Ectodermal cell (in vitro differentiated cells): ENCODE data around the gene PELO.

Experiments
- H3K27ac ChIP-seq: 2 replicates; pipeline ENCODE4 v1.7.0; 2013; ENCODE audit warnings: mild to moderate bottlenecking, low read depth, low read length; ENCODE audit not compliant: insufficient read depth, poor library complexity, severe bottlenecking
- H3K27me3 ChIP-seq: 2 replicates; pipeline ENCODE4 v1.7.0; 2013; ENCODE audit warnings: mild to moderate bottlenecking, low read length; ENCODE audit not compliant: insufficient read depth, control insufficient read depth, poor library complexity, severe bottlenecking
- H3K36me3 ChIP-seq: one replicate; pipeline ENCODE4 v1.7.0; 2013; ENCODE audit warnings: low read length; ENCODE audit not compliant: control insufficient read depth, insufficient read depth
- H3K4me1 ChIP-seq: one replicate; pipeline ENCODE4 v1.7.0; 2013; ENCODE audit warnings: low read length; ENCODE audit not compliant: control insufficient read depth, insufficient read depth
- H3K4me3 ChIP-seq: 2 replicates; pipeline ENCODE4 v1.7.0; 2013; ENCODE audit warnings: low read depth, low read length, control low read depth; ENCODE audit not compliant: insufficient read depth
- H3K9me3 ChIP-seq: 2 replicates; pipeline ENCODE4 v1.7.0; 2013; ENCODE audit warnings: mild to moderate bottlenecking, low read length, moderate library complexity; ENCODE audit not compliant: control insufficient read depth
- WGBS, 2 experiments: methylation state at CpG; one replicate each; pipeline ENCODE4 v1.1.7; 2013; ENCODE audit warnings: missing lambda C conversion rate in 2 of 2; 5-methylcytosine and 5-hydroxymethylcytosine counted together

The PELO gene

GRCh38 chr5:52821901-52822300, 34.2 kb downstream of the PELO start:
- no peak overlapping the region for H3K27ac ChIP-seq
- H3K27me3 ChIP-seq = no peaks in the 10 kb centered on the region
- no peaks in the 10 kb centered on the region for H3K36me3 ChIP-seq
- H3K9me3 ChIP-seq = no peaks in the 10 kb centered on the region
- 80 to 100% methylated on average over 1 of the region's 1 CpG for WGBS, 2 experiments
- no peaks in the 10 kb centered on the region for H3K4me1 ChIP-seq
- no peak overlapping the region for H3K4me3 ChIP-seq

GRCh38 chr5:52822437-52822836, 34.7 kb downstream of the PELO start:
- Histone ChIP-seq H3K4me1 (no peaks in the 10 kb centered on the region), H3K36me3 (no peaks in the 10 kb centered on the region), H3K9me3 (no peaks in the 10 kb centered on the region), H3K4me3 (no peak overlapping the region), H3K27me3 (no peaks in the 10 kb centered on the region), H3K27ac (no peak overlapping the region)
- 89 to 95% methylated on average over 6 of the region's 6 CpGs for WGBS, 2 experiments

- H3K4me1 ChIP-seq = no peaks in the 10 kb centered on the region
- H3K36me3 ChIP-seq = no peaks in the 10 kb centered on the region
- H3K27me3 ChIP-seq = no peaks in the 10 kb centered on the region
- H3K9me3 ChIP-seq = peaks cover 4% of the 10 kb centered on the region
- no peak overlapping the region for H3K4me3 ChIP-seq
- 100% methylated on average over 1 of the region's 1 CpG; no CpG with 5 or more reads in 1 of the 2 experiments for WGBS, 2 experiments
- H3K27ac ChIP-seq = no peak overlapping the region
Measured at GRCh38 chr5:52824827-52825226, 37.1 kb downstream of the PELO start.

- H3K4me1 ChIP-seq = no peaks in the 10 kb centered on the region
- H3K9me3 ChIP-seq = peaks cover 4% of the 10 kb centered on the region
- no peak overlapping the region for H3K27ac ChIP-seq
- WGBS, 2 experiments = 94 to 97% methylated on average over 2 of the region's 2 CpGs
- no peaks in the 10 kb centered on the region for H3K36me3 ChIP-seq
- no peaks in the 10 kb centered on the region for H3K27me3 ChIP-seq
- H3K4me3 ChIP-seq = no peak overlapping the region
Measured at GRCh38 chr5:52825826-52826225, 38.1 kb downstream of the PELO start.

GRCh38 chr5:52827815-52828214, 40.1 kb downstream of the PELO start:
- Histone ChIP-seq H3K27me3 (no peaks in the 10 kb centered on the region), H3K27ac (no peak overlapping the region), H3K36me3 (no peaks in the 10 kb centered on the region), H3K9me3 (peaks cover 4% of the 10 kb centered on the region), H3K4me3 (no peak overlapping the region), H3K4me1 (no peaks in the 10 kb centered on the region)
- WGBS, 2 experiments = 100% methylated on average over 1 of the region's 1 CpG

GRCh38 chr5:52829664-52830063, 41.9 kb downstream of the PELO start:
- Histone ChIP-seq H3K4me3 (no peak overlapping the region), H3K27ac (no peak overlapping the region), H3K4me1 (no peaks in the 10 kb centered on the region), H3K27me3 (no peaks in the 10 kb centered on the region), H3K9me3 (peaks cover 4% of the 10 kb centered on the region), H3K36me3 (no peaks in the 10 kb centered on the region)

- H3K36me3 ChIP-seq = no peaks in the 10 kb centered on the region
- H3K27ac ChIP-seq = no peak overlapping the region
- no peak overlapping the region for H3K4me3 ChIP-seq
- WGBS, 2 experiments = 88 to 91% methylated on average over 2 of the region's 2 CpGs
- H3K9me3 ChIP-seq = peaks cover 4% of the 10 kb centered on the region
- no peaks in the 10 kb centered on the region for H3K4me1 ChIP-seq
- H3K27me3 ChIP-seq = no peaks in the 10 kb centered on the region
Measured at GRCh38 chr5:52830650-52831049, 42.9 kb downstream of the PELO start.

GRCh38 chr5:52831786-52832511, 44.2 kb downstream of the PELO start:
- H3K4me1 ChIP-seq = no peaks in the 10 kb centered on the region
- H3K27ac ChIP-seq = no peak overlapping the region
- peaks cover 4% of the 10 kb centered on the region for H3K9me3 ChIP-seq
- no peaks in the 10 kb centered on the region for H3K36me3 ChIP-seq
- WGBS, 2 experiments = 91 to 92% methylated on average over 2 of the region's 2 CpGs
- H3K27me3 ChIP-seq = no peaks in the 10 kb centered on the region
- no peak overlapping the region for H3K4me3 ChIP-seq

GRCh38 chr5:52834320-52834719, 46.6 kb downstream of the PELO start:
- Histone ChIP-seq H3K9me3 (no peaks in the 10 kb centered on the region), H3K4me1 (no peaks in the 10 kb centered on the region), H3K27me3 (no peaks in the 10 kb centered on the region), H3K36me3 (no peaks in the 10 kb centered on the region), H3K27ac (no peak overlapping the region), H3K4me3 (no peak overlapping the region)
- WGBS, 2 experiments = 98 to 100% methylated on average over 2 of the region's 2 CpGs

GRCh38 chr5:52837068-52837467, 49.4 kb downstream of the PELO start:
- Histone ChIP-seq H3K36me3 (no peaks in the 10 kb centered on the region), H3K27me3 (no peaks in the 10 kb centered on the region), H3K27ac (no peak overlapping the region), H3K9me3 (no peaks in the 10 kb centered on the region), H3K4me1 (no peaks in the 10 kb centered on the region), H3K4me3 (no peak overlapping the region)
- 77 to 82% methylated on average over 7 of the region's 7 CpGs for WGBS, 2 experiments
